HG03342 (cell line): ENCODE results near the gene FBXL13.
"Not testable (repeated sequence)": the region's sequence is repeated elsewhere in the genome, so short reads cannot be mapped to it uniquely, and the experiment has no call there.

Experiments
- ATAC-seq: cut with Tn5 transposase; IDR thresholded peaks from one replicate; pipeline ENCODE4 v1.9.1; 2021; ENCODE audit warnings: mild to moderate bottlenecking, moderate library complexity; ENCODE audit not compliant: unreplicated experiment

The FBXL13 gene

GRCh38 chr7:102829075-102829474, 245.5 kb downstream of the FBXL13 start:
- ATAC-seq = no peak

- no peak for ATAC-seq
Observed at GRCh38 chr7:102828286-102828685, 246.3 kb downstream of the FBXL13 start.

GRCh38 chr7:102823390-102824119, 251.0 kb downstream of the FBXL13 start:
- no peak for ATAC-seq

GRCh38 chr7:102821994-102822747, 252.4 kb downstream of the FBXL13 start:
- ATAC-seq = no peak

- no peak for ATAC-seq
Observed at GRCh38 chr7:102819151-102819550, 255.4 kb downstream of the FBXL13 start.

GRCh38 chr7:102817616-102818573, 256.7 kb downstream of the FBXL13 start:
- no peak for ATAC-seq

- no peak for ATAC-seq
Observed at GRCh38 chr7:102814025-102814471, 260.5 kb downstream of the FBXL13 start.

- no peak for ATAC-seq
Observed at GRCh38 chr7:102813191-102814024, 261.2 kb downstream of the FBXL13 start.

GRCh38 chr7:102811942-102812678, 262.5 kb downstream of the FBXL13 start:
- ATAC-seq = no peak

- no peak for ATAC-seq
Observed at GRCh38 chr7:102810916-102811315, 263.7 kb downstream of the FBXL13 start.

GRCh38 chr7:102806613-102807012, 268.0 kb downstream of the FBXL13 start:
- ATAC-seq = no peak

- ATAC-seq = not testable (repeated sequence)
Observed at GRCh38 chr7:102795987-102796595, 278.5 kb downstream of the FBXL13 start.

GRCh38 chr7:102794567-102794966, 280.0 kb downstream of the FBXL13 start:
- ATAC-seq = not testable (repeated sequence)

GRCh38 chr7:102791831-102792230, 282.8 kb downstream of the FBXL13 start:
- not testable (repeated sequence) for ATAC-seq

- not testable (repeated sequence) for ATAC-seq
Observed at GRCh38 chr7:102791367-102791766, 283.2 kb downstream of the FBXL13 start.

GRCh38 chr7:102790364-102791100, 284.1 kb downstream of the FBXL13 start:
- ATAC-seq = not testable (repeated sequence)

GRCh38 chr7:102788770-102789169, 285.8 kb downstream of the FBXL13 start:
- ATAC-seq = not testable (repeated sequence)

GRCh38 chr7:102780926-102781325, 293.7 kb downstream of the FBXL13 start:
- not testable (repeated sequence) for ATAC-seq
